Uterus (tissue), 4 donors: Measurements from ENCODE around the gene DPP6. TPM values are rescaled to one million over a fixed set of nuclear protein-coding genes. Genes with fewer than 3 reads are reported as not detected.

Experiments
- DNase-seq, 2 donors: peaks; one replicate each; pipeline ENCODE4 v3.0.0-alpha.2; 2019 to 2020
- H3K27ac ChIP-seq, 2 donors: fragments of 200-600 bp; sonication (generic); 1 replicate in 1 of 2; 2 replicates in 1 of 2; pipeline ENCODE4 v1.5.1; 2016 to 2018
- H3K27me3 ChIP-seq, 2 donors: fragments of 200-600 bp; sonication (generic); one replicate each; pipeline ENCODE4 v1.5.1; 2018 to 2019; ENCODE audit warnings: control low read depth in 1 of 2
- H3K36me3 ChIP-seq, 2 donors: fragments of 200-600 bp; sonication (generic); one replicate each; pipeline ENCODE4 v1.5.1; 2019; ENCODE audit warnings: control low read depth in 1 of 2
- H3K4me1 ChIP-seq, 2 donors: fragments of 200-600 bp; sonication (generic); one replicate each; pipeline ENCODE4 v1.5.1; 2018 to 2019; ENCODE audit warnings: control low read depth in 1 of 2
- H3K4me3 ChIP-seq, 2 donors: fragments of 200-600 bp; sonication (generic); 1 replicate in 1 of 2; 2 replicates in 1 of 2; pipeline ENCODE4 v1.5.1; 2018 to 2019; ENCODE audit warnings: mild to moderate bottlenecking in 1 of 2
- H3K9me3 ChIP-seq, 2 donors: fragments of 200-600 bp; sonication (generic); one replicate each; pipeline ENCODE4 v1.5.1; 2019; ENCODE audit warnings: control low read depth in 1 of 2
- POLR2A ChIP-seq, 2 donors: fragments of 450-650 bp; IDR thresholded peaks; one replicate each; pipeline ENCODE4 v1.6.1; 2016; ENCODE audit warnings: antibody characterized with exemption in 2 of 2, mild to moderate bottlenecking in 1 of 2, moderate library complexity in 1 of 2
- intact Hi-C: fragments of 100-400 bp; cut with DNase I; formaldehyde crosslinking; loops from one replicate; pipeline ENCODE4 v1.15.1; 2023; ENCODE audit warnings: low total_unique reads
- total RNA-seq, 4 donors: library from RNA; depleted of rRNA in 3 of 4; stranded (reverse); fragments of >200 nt in 3 of 4; gene quantifications; one replicate each; pipeline versions ENCODE4 v1.1.0 to v1.2.4, GENCODE V29; 2014 to 2023
- TF ChIP-seq, protein P1 (sequence below), 4 experiments: fragments of 200-600 bp in 2 of 4; fragments of 450-650 bp in 2 of 4; sonication (generic) in 2 of 4; IDR thresholded peaks; one replicate each; pipeline ENCODE4 v1.5.1; 2016 to 2019; ENCODE audit warnings: antibody characterized with exemption in 4 of 4, mild to moderate bottlenecking in 2 of 4, moderate library complexity in 1 of 4
- donor health status: DM: yes; HTN: yes; CAD: no.

Gene DPP6
- total RNA-seq, 4 donors from 2014 or later, result 4.1 to 107 (median 42.7) TPM

DNA sequence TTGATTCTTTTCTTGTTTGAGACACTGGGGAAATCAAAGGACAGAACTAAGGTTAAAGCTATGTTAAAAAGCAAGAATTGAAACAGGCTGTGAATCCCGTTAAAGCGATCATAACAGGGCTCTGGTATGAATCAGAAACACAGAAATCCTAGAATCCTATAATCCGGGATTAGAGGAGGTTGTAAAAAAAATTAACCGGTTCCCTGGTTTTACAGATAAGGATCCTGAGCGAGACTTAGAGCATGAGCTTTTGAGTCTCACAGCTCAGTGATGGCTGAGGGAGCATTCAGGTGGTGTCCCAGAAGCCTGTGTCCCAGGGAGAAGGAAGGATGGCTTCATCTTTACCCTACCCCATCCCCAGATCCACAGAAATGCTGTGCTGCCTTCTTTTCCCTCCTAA, 489.4 kb downstream of the DPP6 start:
- H3K4me3 ChIP-seq, result no peak overlapping the region
- intact Hi-C loops, result no loop called here
- TF ChIP-seq, protein P1, sequence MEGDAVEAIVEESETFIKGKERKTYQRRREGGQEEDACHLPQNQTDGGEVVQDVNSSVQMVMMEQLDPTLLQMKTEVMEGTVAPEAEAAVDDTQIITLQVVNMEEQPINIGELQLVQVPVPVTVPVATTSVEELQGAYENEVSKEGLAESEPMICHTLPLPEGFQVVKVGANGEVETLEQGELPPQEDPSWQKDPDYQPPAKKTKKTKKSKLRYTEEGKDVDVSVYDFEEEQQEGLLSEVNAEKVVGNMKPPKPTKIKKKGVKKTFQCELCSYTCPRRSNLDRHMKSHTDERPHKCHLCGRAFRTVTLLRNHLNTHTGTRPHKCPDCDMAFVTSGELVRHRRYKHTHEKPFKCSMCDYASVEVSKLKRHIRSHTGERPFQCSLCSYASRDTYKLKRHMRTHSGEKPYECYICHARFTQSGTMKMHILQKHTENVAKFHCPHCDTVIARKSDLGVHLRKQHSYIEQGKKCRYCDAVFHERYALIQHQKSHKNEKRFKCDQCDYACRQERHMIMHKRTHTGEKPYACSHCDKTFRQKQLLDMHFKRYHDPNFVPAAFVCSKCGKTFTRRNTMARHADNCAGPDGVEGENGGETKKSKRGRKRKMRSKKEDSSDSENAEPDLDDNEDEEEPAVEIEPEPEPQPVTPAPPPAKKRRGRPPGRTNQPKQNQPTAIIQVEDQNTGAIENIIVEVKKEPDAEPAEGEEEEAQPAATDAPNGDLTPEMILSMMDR (IDR thresholded peaks at IDR 0.05), result no peak
- TF ChIP-seq POLR2A (IDR thresholded peaks at IDR 0.05), result no peak
- H3K36me3 ChIP-seq, result no peaks in the 10 kb centered on the region
- no peaks in the 10 kb centered on the region for H3K9me3 ChIP-seq
- H3K4me1 ChIP-seq, result no peaks in the 10 kb centered on the region
- no peak overlapping the region for H3K27ac ChIP-seq
- no peaks in the 10 kb centered on the region for H3K27me3 ChIP-seq
- no peak for DNase-seq

DNA sequence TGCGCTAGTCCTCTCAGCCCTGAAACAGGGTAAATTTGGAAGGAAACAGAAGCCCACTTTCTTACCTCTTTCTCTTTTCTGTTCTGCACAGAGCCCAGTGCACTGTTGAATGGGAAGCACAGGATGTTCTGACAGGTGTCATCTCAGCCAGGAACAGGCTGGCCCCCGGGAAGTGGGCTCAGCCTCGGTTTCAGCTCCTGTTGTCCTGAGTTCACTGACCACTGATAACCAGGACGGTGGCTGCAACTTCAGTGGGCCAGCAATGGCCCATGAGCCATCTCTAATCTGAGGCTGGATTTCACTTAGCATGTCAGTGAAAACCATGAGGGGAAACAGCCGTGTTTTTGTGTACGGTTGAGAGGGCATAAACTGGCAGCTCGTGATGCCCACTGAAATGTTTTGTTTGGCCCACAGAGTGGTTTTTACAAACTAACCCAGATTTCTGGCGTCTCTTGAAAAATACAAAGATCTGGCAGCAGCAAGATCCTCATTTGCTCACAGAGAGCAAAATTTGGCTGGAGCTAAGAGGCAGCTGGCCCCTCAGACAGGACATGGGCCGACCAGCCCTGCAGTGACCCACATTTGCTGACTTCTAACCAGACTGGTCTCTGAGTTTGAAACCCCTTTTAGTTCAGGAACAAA, 494.9 kb downstream of the DPP6 start:
- DNase-seq, result no peak
- intact Hi-C loops, result no loop called here
- TF ChIP-seq, protein P1 (IDR thresholded peaks at IDR 0.05), result no peak
- no peak for TF ChIP-seq POLR2A (IDR thresholded peaks at IDR 0.05)
- no peaks in the 10 kb centered on the region for H3K27me3 ChIP-seq
- H3K4me3 ChIP-seq, result no peak overlapping the region
- no peaks in the 10 kb centered on the region for H3K9me3 ChIP-seq
- H3K27ac ChIP-seq, result no peak overlapping the region
- H3K36me3 ChIP-seq, result no peaks in the 10 kb centered on the region
- no peaks in the 10 kb centered on the region for H3K4me1 ChIP-seq

DNA sequence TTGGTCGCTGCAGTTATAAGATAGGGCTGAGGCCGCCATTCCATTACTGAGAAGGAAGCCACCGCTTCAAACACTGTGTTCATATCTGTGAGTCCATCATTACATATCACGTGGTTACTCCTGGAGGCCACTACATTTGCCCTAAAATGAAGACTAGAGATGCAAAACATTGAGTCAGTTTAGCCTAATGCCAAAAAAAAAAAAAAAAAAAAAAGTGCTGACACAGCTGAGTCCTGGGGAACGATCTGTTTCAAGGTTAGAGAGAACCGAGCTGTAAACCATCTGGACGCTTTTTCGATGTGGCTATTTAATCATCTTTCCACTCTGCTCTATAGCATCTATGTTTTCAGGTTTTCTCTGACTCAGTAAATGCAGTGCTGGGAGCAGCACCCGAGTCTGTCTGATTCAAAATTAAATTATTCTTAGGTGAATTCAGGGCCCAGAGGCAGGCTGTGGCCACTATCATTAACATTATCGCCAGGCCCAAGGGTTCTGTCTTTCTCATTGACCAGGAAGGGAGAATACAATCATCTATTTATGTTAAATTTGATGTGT, 501.6 kb downstream of the DPP6 start:
- Histone ChIP-seq H3K27ac (no peak overlapping the region), H3K27me3 (no peaks in the 10 kb centered on the region), H3K4me3 (no peak overlapping the region), H3K36me3 (no peaks in the 10 kb centered on the region), H3K4me1 (no peaks in the 10 kb centered on the region), H3K9me3 (no peaks in the 10 kb centered on the region)
- intact Hi-C loops, result no loop called here
- no peak for DNase-seq
- TF ChIP-seq, protein P1 (IDR thresholded peaks at IDR 0.05), result no peak
- TF ChIP-seq POLR2A (IDR thresholded peaks at IDR 0.05), result no peak

DNA sequence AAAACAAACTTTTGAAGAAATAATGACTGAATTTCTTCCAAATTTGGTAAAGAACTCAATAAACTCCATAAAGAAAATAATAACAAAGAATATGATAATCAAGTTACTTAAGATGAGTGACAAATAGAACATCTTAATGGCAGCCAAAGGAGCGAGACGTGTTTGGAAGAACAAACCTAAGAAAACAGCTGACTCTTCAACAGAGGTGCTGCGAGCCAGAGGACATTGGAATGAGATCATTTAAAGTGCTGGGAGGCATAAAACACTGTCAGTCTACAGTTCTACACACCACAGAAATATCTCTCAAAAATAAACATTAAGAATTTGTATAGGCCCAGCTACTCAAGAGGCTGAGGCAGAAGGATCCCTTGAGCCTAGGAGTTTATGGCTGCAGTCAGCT, 507.3 kb downstream of the DPP6 start:
- no peaks in the 10 kb centered on the region for H3K36me3 ChIP-seq
- no peak overlapping the region for H3K27ac ChIP-seq
- no peaks in the 10 kb centered on the region for H3K27me3 ChIP-seq
- no peaks in the 10 kb centered on the region for H3K9me3 ChIP-seq
- intact Hi-C loops, result no loop called here
- H3K4me3 ChIP-seq, result no peak overlapping the region
- TF ChIP-seq, protein P1 (IDR thresholded peaks at IDR 0.05), result no peak
- no peak for TF ChIP-seq POLR2A (IDR thresholded peaks at IDR 0.05)
- DNase-seq, result no peak
- H3K4me1 ChIP-seq, result no peaks in the 10 kb centered on the region

DNA sequence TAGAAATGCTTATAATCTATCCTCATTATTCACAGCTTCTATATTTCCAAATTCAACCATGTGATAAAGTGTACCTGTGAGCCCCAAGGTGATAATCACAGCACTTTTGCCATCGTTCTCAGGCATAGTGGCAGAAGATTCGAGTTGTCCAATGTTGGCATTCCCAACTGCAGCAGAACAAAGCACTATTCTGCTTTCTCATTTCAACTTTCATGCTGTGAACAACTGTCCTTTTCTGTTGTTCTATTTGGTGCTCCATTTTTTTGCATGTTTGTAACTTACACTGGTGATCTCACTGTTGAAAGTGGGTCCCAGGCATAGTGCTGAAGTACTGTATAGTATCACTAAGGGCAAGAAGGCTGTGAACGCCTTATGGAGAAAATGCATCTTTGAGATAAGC, 512.5 kb downstream of the DPP6 start:
- Histone ChIP-seq H3K9me3 (no peaks in the 10 kb centered on the region), H3K27ac (no peak overlapping the region), H3K4me1 (no peaks in the 10 kb centered on the region), H3K36me3 (no peaks in the 10 kb centered on the region), H3K27me3 (no peaks in the 10 kb centered on the region), H3K4me3 (no peak overlapping the region)
- TF ChIP-seq, protein P1 (IDR thresholded peaks at IDR 0.05), result no peak
- TF ChIP-seq POLR2A (IDR thresholded peaks at IDR 0.05), result no peak
- intact Hi-C loops, result loop anchor here (10.0 kb wide), 1 partner anchor 60 kb away; no protein-coding TSS in a partner anchor
- no peak for DNase-seq
